Left lung (tissue), 10 donors: ENCODE measurements around the gene DENND1A. TPM values are rescaled to one million over a fixed set of nuclear protein-coding genes. Genes with fewer than 3 reads are reported as not detected.

Experiments used
- ATAC-seq: fragments of 200-7000 bp; cut with Tn5 transposase; one replicate; pipeline ENCODE4 v1.9.1; 2020; ENCODE audit warnings: moderate library complexity
- DNase-seq, 4 donors: peaks; one replicate each; pipeline ENCODE4 v3.0.0-alpha.2; 2013 to 2020
- H3K27ac ChIP-seq, 2 donors: fragments of 200-600 bp; sonication (generic) in 1 of 2; one replicate each; pipeline versions ENCODE4 v1.5.0 to v1.8.0; 2020 to 2021
- H3K27me3 ChIP-seq, 2 donors: fragments of 200-600 bp; sonication (generic) in 1 of 2; one replicate each; pipeline versions ENCODE4 v1.5.0 to v1.8.0; 2020 to 2021
- H3K36me3 ChIP-seq, 2 donors: fragments of 200-600 bp; sonication (generic) in 1 of 2; one replicate each; pipeline versions ENCODE4 v1.5.0 to v1.8.0; 2020 to 2021
- H3K4me1 ChIP-seq, 2 donors: fragments of 200-600 bp; one replicate each; pipeline ENCODE4 v1.8.0; 2021
- H3K4me3 ChIP-seq, 2 donors: fragments of 200-600 bp; sonication (generic) in 1 of 2; one replicate each; pipeline versions ENCODE4 v1.5.0 to v1.8.0; 2020 to 2021; ENCODE audit warnings: mild to moderate bottlenecking in 1 of 2
- H3K9me3 ChIP-seq, 2 donors: fragments of 200-600 bp; sonication (generic) in 1 of 2; one replicate each; pipeline versions ENCODE4 v1.5.0 to v1.8.0; 2020 to 2021
- intact Hi-C, 2 donors: fragments of 100-400 bp; cut with DNase I; formaldehyde crosslinking; loops; one replicate each; pipeline versions ENCODE4 v1.11.2 to v1.14.2; 2022
- polyA plus RNA-seq, 6 donors: library from polyadenylated mRNA; unstranded; fragments of 120-200 nt; gene quantifications; one replicate each; pipeline ENCODE4 v1.2.1, GENCODE V29; 2013; ENCODE audit not compliant: insufficient read length in 6 of 6
- total RNA-seq, 2 donors: library from RNA; stranded (reverse); fragmentation: NEBNext Ultra II Directional; extraction: Animal tissue kit (Norgen Biotek cat#: 25700); gene quantifications; one replicate each; pipeline ENCODE4 v1.2.1, GENCODE V29; 2021
- TF ChIP-seq, protein P1 (sequence below), 2 donors: fragments of 200-600 bp; sonication (generic) in 1 of 2; IDR thresholded peaks; one replicate each; pipeline versions ENCODE4 v1.5.0 to v1.8.0; 2021; ENCODE audit warnings: antibody characterized with exemption in 2 of 2
- donor health status: DM: no; HTN: yes; CAD: no.
- donor health status: DM: no; HTN: no; CAD: no.

Gene DENND1A
- total and polyA plus RNA-seq, 8 donors = 8.3 to 23.2 (median 9.7) TPM

- H3K27ac ChIP-seq = no peak overlapping the region
- no peak overlapping the region for H3K4me3 ChIP-seq
- peaks cover 0 to 55% of the 10 kb centered on the region in 2 donors for H3K36me3 ChIP-seq
- intact Hi-C loops = no loop called here
- no peaks in the 10 kb centered on the region for H3K4me1 ChIP-seq
- no peaks in the 10 kb centered on the region for H3K9me3 ChIP-seq
- TF ChIP-seq, protein P1, sequence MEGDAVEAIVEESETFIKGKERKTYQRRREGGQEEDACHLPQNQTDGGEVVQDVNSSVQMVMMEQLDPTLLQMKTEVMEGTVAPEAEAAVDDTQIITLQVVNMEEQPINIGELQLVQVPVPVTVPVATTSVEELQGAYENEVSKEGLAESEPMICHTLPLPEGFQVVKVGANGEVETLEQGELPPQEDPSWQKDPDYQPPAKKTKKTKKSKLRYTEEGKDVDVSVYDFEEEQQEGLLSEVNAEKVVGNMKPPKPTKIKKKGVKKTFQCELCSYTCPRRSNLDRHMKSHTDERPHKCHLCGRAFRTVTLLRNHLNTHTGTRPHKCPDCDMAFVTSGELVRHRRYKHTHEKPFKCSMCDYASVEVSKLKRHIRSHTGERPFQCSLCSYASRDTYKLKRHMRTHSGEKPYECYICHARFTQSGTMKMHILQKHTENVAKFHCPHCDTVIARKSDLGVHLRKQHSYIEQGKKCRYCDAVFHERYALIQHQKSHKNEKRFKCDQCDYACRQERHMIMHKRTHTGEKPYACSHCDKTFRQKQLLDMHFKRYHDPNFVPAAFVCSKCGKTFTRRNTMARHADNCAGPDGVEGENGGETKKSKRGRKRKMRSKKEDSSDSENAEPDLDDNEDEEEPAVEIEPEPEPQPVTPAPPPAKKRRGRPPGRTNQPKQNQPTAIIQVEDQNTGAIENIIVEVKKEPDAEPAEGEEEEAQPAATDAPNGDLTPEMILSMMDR (IDR thresholded peaks at IDR 0.05) = no peak
- DNase-seq (peak in 1 of 4 donors; percentile 34), ATAC-seq (no peak)
- no peaks in the 10 kb centered on the region for H3K27me3 ChIP-seq
Measured at GRCh38 chr9:123453831-123454321, 476.1 kb downstream of the DENND1A start.

GRCh38 chr9:123453076-123453667, 476.8 kb downstream of the DENND1A start:
- no peak for ATAC-seq

DNA sequence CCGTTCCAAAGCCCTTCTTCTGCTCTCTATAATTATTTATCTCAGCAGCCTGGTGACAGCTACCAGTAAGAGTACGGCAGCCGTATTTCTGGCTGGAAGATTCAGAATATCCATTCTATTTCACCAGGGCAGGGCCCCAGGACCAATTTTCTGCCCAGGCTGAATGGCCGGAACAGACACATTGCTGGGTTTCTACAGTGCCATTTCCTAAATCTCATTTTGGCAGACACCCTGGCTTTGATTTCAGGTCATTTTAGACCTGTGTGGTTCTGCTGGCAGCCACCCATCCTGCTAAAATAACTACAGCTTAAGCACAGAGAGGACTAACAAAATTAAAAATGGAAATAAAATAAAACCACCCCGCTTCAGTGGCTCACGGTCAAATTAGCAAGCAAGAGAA, 478.9 kb downstream of the DENND1A start:
- no peaks in the 10 kb centered on the region for H3K27me3 ChIP-seq
- no peak overlapping the region for H3K4me3 ChIP-seq
- H3K4me1 ChIP-seq = no peaks in the 10 kb centered on the region
- intact Hi-C loops = no loop called here
- peaks cover 0 to 48% of the 10 kb centered on the region in 2 donors for H3K36me3 ChIP-seq
- H3K9me3 ChIP-seq = no peaks in the 10 kb centered on the region
- no peak overlapping the region for H3K27ac ChIP-seq
- DNase-seq (no peak), ATAC-seq (no peak)
- TF ChIP-seq, protein P1 (IDR thresholded peaks at IDR 0.05) = no peak

More at GRCh38 chr9:123453076-123453667, 476.8 kb downstream of the DENND1A start:
- Histone ChIP-seq H3K27ac (no peak overlapping the region), H3K9me3 (no peaks in the 10 kb centered on the region), H3K36me3 (peaks cover 0 to 55% of the 10 kb centered on the region in 2 donors), H3K4me1 (no peaks in the 10 kb centered on the region), H3K27me3 (no peaks in the 10 kb centered on the region), H3K4me3 (no peak overlapping the region)
- TF ChIP-seq, protein P1 (IDR thresholded peaks at IDR 0.05) = no peak
- intact Hi-C loops = no loop called here
- DNase-seq = no peak

- Histone ChIP-seq H3K27me3 (no peaks in the 10 kb centered on the region), H3K9me3 (no peaks in the 10 kb centered on the region), H3K27ac (no peak overlapping the region), H3K4me1 (no peaks in the 10 kb centered on the region), H3K36me3 (peaks cover 0 to 52% of the 10 kb centered on the region in 2 donors), H3K4me3 (no peak overlapping the region)
- TF ChIP-seq, protein P1 (IDR thresholded peaks at IDR 0.05) = no peak
- DNase-seq (no peak), ATAC-seq (no peak)
- intact Hi-C loops = no loop called here
Measured at GRCh38 chr9:123450098-123450770, 479.7 kb downstream of the DENND1A start.

DNA sequence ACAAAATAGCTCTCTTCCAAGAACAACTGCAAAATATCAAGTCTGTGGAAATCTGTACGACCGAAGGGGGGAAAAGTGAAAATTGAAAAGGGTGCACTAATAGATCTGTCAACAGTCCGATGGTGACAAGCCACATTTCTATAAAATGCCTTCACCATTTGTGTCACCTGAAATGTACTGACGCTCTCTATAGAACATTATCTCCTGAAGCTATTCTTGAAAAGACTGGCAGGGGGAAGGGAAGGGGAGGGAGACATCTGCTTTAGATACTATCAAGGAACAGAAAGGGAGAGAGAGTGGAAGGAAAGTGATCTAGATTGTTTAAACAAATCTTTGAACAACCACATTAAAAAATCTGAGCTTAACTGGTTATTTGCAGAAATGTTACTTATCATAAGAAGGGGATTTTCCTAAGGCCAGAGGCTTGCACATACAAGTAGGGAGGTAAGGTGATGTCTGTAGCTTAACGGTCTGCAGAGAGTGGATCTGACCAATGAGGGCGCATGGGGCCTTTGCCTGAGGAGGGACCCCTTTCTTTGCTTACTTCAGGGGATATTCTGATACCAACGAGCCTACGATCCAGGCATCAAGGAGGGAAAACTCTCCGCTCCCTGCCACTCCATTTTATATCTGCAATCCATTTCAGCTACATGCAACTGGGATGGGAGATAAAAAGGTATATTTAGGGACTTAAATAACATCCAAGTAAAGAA, 481.8 kb downstream of the DENND1A start:
- no peaks in the 10 kb centered on the region for H3K9me3 ChIP-seq
- no peaks in the 10 kb centered on the region for H3K27me3 ChIP-seq
- H3K36me3 ChIP-seq = peaks cover 0 to 45% of the 10 kb centered on the region in 2 donors
- TF ChIP-seq, protein P1 (IDR thresholded peaks at IDR 0.05) = no peak
- DNase-seq (no peak), ATAC-seq (no peak)
- no peaks in the 10 kb centered on the region for H3K4me1 ChIP-seq
- intact Hi-C loops = no loop called here
- H3K4me3 ChIP-seq = no peak overlapping the region
- no peak overlapping the region for H3K27ac ChIP-seq
